HG02678 (cell line): Measurements from ENCODE around the gene GALNTL6.
"Not testable (repeated sequence)": the region's sequence is repeated elsewhere in the genome, so short reads cannot be mapped to it uniquely, and the experiment has no call there.

Experiments used
- ATAC-seq: cut with Tn5 transposase; IDR thresholded peaks from one replicate; pipeline ENCODE4 v1.9.1; 2021; ENCODE audit warnings: mild to moderate bottlenecking, moderate library complexity; ENCODE audit not compliant: unreplicated experiment

The GALNTL6 gene

GRCh38 chr4:172716291-172716690, 903.1 kb downstream of the GALNTL6 start:
- ATAC-seq, result no peak

- ATAC-seq, result no peak
Measured at GRCh38 chr4:172721659-172722058, 908.5 kb downstream of the GALNTL6 start.

- no peak for ATAC-seq
Measured at GRCh38 chr4:172725581-172725980, 912.4 kb downstream of the GALNTL6 start.

GRCh38 chr4:172726001-172726423, 912.8 kb downstream of the GALNTL6 start:
- no peak for ATAC-seq

- no peak for ATAC-seq
Measured at GRCh38 chr4:172727631-172728030, 914.4 kb downstream of the GALNTL6 start.

- ATAC-seq, result not testable (repeated sequence)
Measured at GRCh38 chr4:172733645-172734044, 920.4 kb downstream of the GALNTL6 start.

GRCh38 chr4:172734555-172734954, 921.4 kb downstream of the GALNTL6 start:
- ATAC-seq, result no peak

GRCh38 chr4:172736046-172736445, 922.8 kb downstream of the GALNTL6 start:
- ATAC-seq, result no peak

- peak; percentile 94 for ATAC-seq
Measured at GRCh38 chr4:172740434-172740833, 927.2 kb downstream of the GALNTL6 start.

- peak; percentile 93 for ATAC-seq
Measured at GRCh38 chr4:172750910-172751309, 937.7 kb downstream of the GALNTL6 start.

- ATAC-seq, result no peak
Measured at GRCh38 chr4:172751550-172751949, 938.3 kb downstream of the GALNTL6 start.

GRCh38 chr4:172758586-172759340, 945.6 kb downstream of the GALNTL6 start:
- ATAC-seq, result no peak

GRCh38 chr4:172760512-172760911, 947.3 kb downstream of the GALNTL6 start:
- ATAC-seq, result no peak

- no peak for ATAC-seq
Measured at GRCh38 chr4:172762895-172763294, 949.7 kb downstream of the GALNTL6 start.

GRCh38 chr4:172770787-172771186, 957.6 kb downstream of the GALNTL6 start:
- ATAC-seq, result no peak

GRCh38 chr4:172772781-172773180, 959.6 kb downstream of the GALNTL6 start:
- ATAC-seq, result no peak

GRCh38 chr4:172776203-172776861, 963.1 kb downstream of the GALNTL6 start:
- no peak for ATAC-seq

GRCh38 chr4:172777729-172778431, 964.7 kb downstream of the GALNTL6 start:
- ATAC-seq, result no peak

GRCh38 chr4:172778583-172778982, 965.4 kb downstream of the GALNTL6 start:
- no peak for ATAC-seq

GRCh38 chr4:172780566-172781081, 967.4 kb downstream of the GALNTL6 start:
- no peak for ATAC-seq

GRCh38 chr4:172785613-172786012, 972.4 kb downstream of the GALNTL6 start:
- no peak for ATAC-seq
